SK-N-SH (cell line): ENCODE results near the gene ARHGEF4. TPM values are rescaled to one million over a fixed set of nuclear protein-coding genes. Genes with fewer than 3 reads are reported as not detected.

Experiments used
- CTCF ChIA-PET: fragments of 300-600, 350-600 bp; formaldehyde crosslinking; extraction: SDS; loops from one replicate; lab custom pipeline; 2021; lab: Yijun Ruan, JAX
- POLR2A ChIA-PET: fragments of 350-600 bp; sonication (Branson Sonifier 250); formaldehyde crosslinking; extraction: SDS; loops from one replicate; lab custom pipeline; 2020; ENCODE audit warnings: antibody characterized with exemption, inconsistent platforms; lab: Yijun Ruan, JAX
- DNase-seq: peaks from one replicate; pipeline ENCODE4 v3.0.0; 2012
- H2AFZ ChIP-seq: fragments of 200-600 bp; sonication (generic); 2 replicates; pipeline ENCODE4 v1.8.1; 2016; ENCODE audit warnings: antibody characterized with exemption, mild to moderate bottlenecking, low read depth
- H3F3A ChIP-seq: fragments of 200-600 bp; sonication (generic); replicated peaks from 2 replicates; pipeline ENCODE3; 2016; ENCODE audit warnings: antibody characterized with exemption, mild to moderate bottlenecking; ENCODE audit not compliant: insufficient read depth
- H3K27ac ChIP-seq, 2 experiments: fragments of 200-500 bp in 1 of 2; fragments of 200-600 bp in 1 of 2; sonication (Bioruptor generic) in 1 of 2; sonication (generic), shearing (Covaris generic) in 1 of 2; 2 replicates each; pipeline versions ENCODE4 v1.5.1 to v1.6.1; 2014 to 2016; ENCODE audit warnings: low read depth in 2 of 2, inconsistent platforms in 1 of 2, low read length in 1 of 2, mild to moderate bottlenecking in 1 of 2, mixed read lengths in 1 of 2
- H3K27me3 ChIP-seq: fragments of 200-600 bp; sonication (generic), shearing (Covaris generic); 2 replicates; pipeline ENCODE4 v1.6.1; 2016; ENCODE audit warnings: mixed run types; ENCODE audit not compliant: insufficient read depth
- H3K36me3 ChIP-seq, 2 experiments: fragments of 200-500 bp in 1 of 2; fragments of 200-600 bp in 1 of 2; sonication (Bioruptor generic) in 1 of 2; sonication (generic) in 1 of 2; replicated peaks in 1 of 2; 2 replicates each; pipeline versions ENCODE3 to v1.5.1; 2014 to 2016; ENCODE audit warnings: low read length in 1 of 2, mild to moderate bottlenecking in 1 of 2; ENCODE audit not compliant: insufficient read depth in 2 of 2, control insufficient read depth in 1 of 2
- H3K4me1 ChIP-seq, 2 experiments: fragments of 200-500 bp in 1 of 2; fragments of 200-600 bp in 1 of 2; sonication (Bioruptor generic) in 1 of 2; sonication (generic), shearing (Covaris generic) in 1 of 2; 2 replicates each; pipeline versions ENCODE4 v1.5.1 to v1.6.1; 2014 to 2016; ENCODE audit warnings: low read depth in 1 of 2, low read length in 1 of 2, mixed run types in 1 of 2; ENCODE audit not compliant: insufficient read depth in 2 of 2, control insufficient read depth in 1 of 2
- H3K4me2 ChIP-seq: fragments of 200-600 bp; sonication (generic), shearing (Covaris generic); 2 replicates; pipeline ENCODE4 v1.6.1; 2017; ENCODE audit warnings: mixed run types
- H3K4me3 ChIP-seq, 2 experiments: fragments of 200-500 bp in 1 of 2; fragments of 200-600 bp in 1 of 2; sonication (Bioruptor generic) in 1 of 2; sonication (generic), shearing (Covaris generic) in 1 of 2; 2 replicates each; pipeline versions ENCODE4 v1.5.1 to v1.8.1; 2014 to 2016; ENCODE audit warnings: low read depth in 2 of 2, inconsistent platforms in 1 of 2, low read length in 1 of 2, mild to moderate bottlenecking in 1 of 2, mixed read lengths in 1 of 2, moderate library complexity in 1 of 2
- H3K79me2 ChIP-seq: fragments of 200-600 bp; sonication (generic); 2 replicates; pipeline ENCODE4 v1.8.1; 2017; ENCODE audit warnings: mild to moderate bottlenecking; ENCODE audit not compliant: insufficient read depth
- H3K9ac ChIP-seq: fragments of 200-600 bp; sonication (generic); 2 replicates; pipeline ENCODE4 v1.6.1; 2017; ENCODE audit warnings: mixed run types
- H3K9me2 ChIP-seq: fragments of 200-600 bp; sonication (generic); 2 replicates; pipeline ENCODE4 v1.6.1; 2017; ENCODE audit warnings: mixed run types
- H3K9me3 ChIP-seq: fragments of 200-600 bp; sonication (generic); 2 replicates; pipeline ENCODE4 v1.6.1; 2017; ENCODE audit warnings: mixed run types, mild to moderate bottlenecking, moderate library complexity
- H4K20me1 ChIP-seq: fragments of 200-600 bp; sonication (generic); 2 replicates; pipeline ENCODE4 v1.6.1; 2017; ENCODE audit warnings: mild to moderate bottlenecking, mixed run types; ENCODE audit not compliant: insufficient read depth
- CHD2 ChIP-seq: fragments of 150-350 bp; IDR thresholded peaks from 2 replicates; pipeline ENCODE4 v1.6.1; 2018; ENCODE audit warnings: low read length; ENCODE audit not compliant: partially characterized antibody
- ELF1 ChIP-seq: IDR thresholded peaks from 2 replicates; pipeline ENCODE4 v1.4.0; 2012
- FOXJ3 ChIP-seq: sonication (generic); formaldehyde crosslinking; IDR thresholded peaks from 2 replicates; pipeline ENCODE4 v1.5.1; 2020; ENCODE audit warnings: mild to moderate bottlenecking, missing genetic modification reagents
- FOXM1 ChIP-seq: IDR thresholded peaks from 2 replicates; pipeline ENCODE4 v1.4.0; 2012; ENCODE audit warnings: low read depth, mild to moderate bottlenecking
- GABPA ChIP-seq: IDR thresholded peaks from 2 replicates; pipeline ENCODE4 v1.4.0; 2012; ENCODE audit warnings: low read depth, mild to moderate bottlenecking
- GATA2 ChIP-seq: sonication (generic); formaldehyde crosslinking; IDR thresholded peaks from 2 replicates; pipeline ENCODE4 v1.5.0; 2020; ENCODE audit warnings: mild to moderate bottlenecking, missing genetic modification reagents
- MXI1 ChIP-seq: IDR thresholded peaks from 2 replicates; pipeline ENCODE4 v1.6.1; 2012; ENCODE audit warnings: mild to moderate bottlenecking, low read depth, low read length, improper control_type of control experiment
- NRF1 ChIP-seq: IDR thresholded peaks from 2 replicates; pipeline ENCODE4 v1.6.1; 2012; ENCODE audit warnings: low read depth, mild to moderate bottlenecking, low read length
- POLR2AphosphoS5 ChIP-seq: IDR thresholded peaks from 2 replicates; pipeline ENCODE4 v1.6.1; 2012; ENCODE audit warnings: low read depth, low read length
- RFX5 ChIP-seq: IDR thresholded peaks from 2 replicates; pipeline ENCODE4 v1.6.1; 2012; ENCODE audit warnings: mild to moderate bottlenecking, improper control_type of control experiment, low read length
- SIN3A ChIP-seq: IDR thresholded peaks from 2 replicates; pipeline ENCODE4 v1.6.1; 2012; ENCODE audit warnings: low read depth, mild to moderate bottlenecking, low read length, moderate library complexity, borderline replicate concordance
- SMC3 ChIP-seq: IDR thresholded peaks from 2 replicates; pipeline ENCODE4 v1.6.1; 2012; ENCODE audit warnings: low read depth, low read length, improper control_type of control experiment
- TAF1 ChIP-seq: IDR thresholded peaks from 2 replicates; pipeline ENCODE4 v1.6.1; 2012; ENCODE audit warnings: low read depth, mild to moderate bottlenecking, low read length, moderate library complexity, borderline replicate concordance
- USF1 ChIP-seq: IDR thresholded peaks from 2 replicates; pipeline ENCODE4 v1.4.0; 2012; ENCODE audit warnings: low read depth, borderline replicate concordance
- USF2 ChIP-seq: fragments of 150-350 bp; IDR thresholded peaks from 2 replicates; pipeline ENCODE4 v1.6.1; 2017; ENCODE audit warnings: antibody characterized with exemption, low read length, low read depth, borderline replicate concordance
- YY1 ChIP-seq: IDR thresholded peaks from 2 replicates; pipeline ENCODE4 v1.4.0; 2012; ENCODE audit warnings: low read depth, mild to moderate bottlenecking
- WGBS: methylation state at CpG from one replicate; pipeline ENCODE4 v1.1.6; 2017; ENCODE audit warnings: low lambda C conversion rate; 5-methylcytosine and 5-hydroxymethylcytosine counted together
- polyA plus RNA-seq, 3 experiments: library from polyadenylated mRNA; depleted of rRNA; stranded (reverse); fragments of >200 nt; gene quantifications; 2 replicates each; pipeline ENCODE4 v1.2.3, GENCODE V29; 2012
- TF ChIP-seq, protein P1 (sequence below): IDR thresholded peaks from 2 replicates; pipeline ENCODE4 v1.4.0; 2012; ENCODE audit warnings: low read depth, borderline replicate concordance
- TF ChIP-seq, protein P2 (sequence below): fragments of 200-600 bp; sonication (generic); IDR thresholded peaks from 2 replicates; pipeline ENCODE4 v1.6.1; 2017; ENCODE audit warnings: antibody characterized with exemption, mild to moderate bottlenecking, moderate library complexity
- TF ChIP-seq, protein P3 (sequence below): IDR thresholded peaks from 2 replicates; pipeline ENCODE4 v1.6.1; 2012; ENCODE audit warnings: mild to moderate bottlenecking, low read depth, low read length, moderate library complexity

The ARHGEF4 gene
- polyA plus RNA-seq, 1 of the 3 experiments (the other 2 are of a cell fraction): 2.3 TPM

- no peaks in the 10 kb centered on the region for H3K36me3 ChIP-seq
- no CpG with 5 or more reads among the region's 11 CpGs for WGBS
- H3K9me3 ChIP-seq: no peaks in the 10 kb centered on the region
- POLR2A ChIA-PET: no interaction called here
- no peak overlapping the region for H3K4me2 ChIP-seq
- no peaks in the 10 kb centered on the region; a peak in 1 of 4 replicates for H3K4me1 ChIP-seq
- H3F3A ChIP-seq: peaks cover 5% of the 10 kb centered on the region
- H3K27me3 ChIP-seq: no peaks in the 10 kb centered on the region; the same call in 1 of the 2 replicates
- no peak overlapping the region for H2AFZ ChIP-seq
- no peak overlapping the region for H3K9ac ChIP-seq
- no peaks in the 10 kb centered on the region for H3K9me2 ChIP-seq
- TF ChIP-seq RFX5 (no peak), CHD2 (no peak), YY1 (no peak), TAF1 (no peak), FOXM1 (no peak), SIN3A (no peak), USF1 (no peak), SMC3 (no peak), ELF1 (no peak), POLR2AphosphoS5 (no peak), GATA2 (CRISPR knock-in tag) (no peak), MXI1 (no peak), NRF1 (no peak), FOXJ3 (no peak), GABPA (no peak), USF2 (no peak)
- TF ChIP-seq, protein P1, sequence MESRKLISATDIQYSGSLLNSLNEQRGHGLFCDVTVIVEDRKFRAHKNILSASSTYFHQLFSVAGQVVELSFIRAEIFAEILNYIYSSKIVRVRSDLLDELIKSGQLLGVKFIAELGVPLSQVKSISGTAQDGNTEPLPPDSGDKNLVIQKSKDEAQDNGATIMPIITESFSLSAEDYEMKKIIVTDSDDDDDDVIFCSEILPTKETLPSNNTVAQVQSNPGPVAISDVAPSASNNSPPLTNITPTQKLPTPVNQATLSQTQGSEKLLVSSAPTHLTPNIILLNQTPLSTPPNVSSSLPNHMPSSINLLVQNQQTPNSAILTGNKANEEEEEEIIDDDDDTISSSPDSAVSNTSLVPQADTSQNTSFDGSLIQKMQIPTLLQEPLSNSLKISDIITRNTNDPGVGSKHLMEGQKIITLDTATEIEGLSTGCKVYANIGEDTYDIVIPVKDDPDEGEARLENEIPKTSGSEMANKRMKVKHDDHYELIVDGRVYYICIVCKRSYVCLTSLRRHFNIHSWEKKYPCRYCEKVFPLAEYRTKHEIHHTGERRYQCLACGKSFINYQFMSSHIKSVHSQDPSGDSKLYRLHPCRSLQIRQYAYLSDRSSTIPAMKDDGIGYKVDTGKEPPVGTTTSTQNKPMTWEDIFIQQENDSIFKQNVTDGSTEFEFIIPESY: no peak
- TF ChIP-seq, protein P2, sequence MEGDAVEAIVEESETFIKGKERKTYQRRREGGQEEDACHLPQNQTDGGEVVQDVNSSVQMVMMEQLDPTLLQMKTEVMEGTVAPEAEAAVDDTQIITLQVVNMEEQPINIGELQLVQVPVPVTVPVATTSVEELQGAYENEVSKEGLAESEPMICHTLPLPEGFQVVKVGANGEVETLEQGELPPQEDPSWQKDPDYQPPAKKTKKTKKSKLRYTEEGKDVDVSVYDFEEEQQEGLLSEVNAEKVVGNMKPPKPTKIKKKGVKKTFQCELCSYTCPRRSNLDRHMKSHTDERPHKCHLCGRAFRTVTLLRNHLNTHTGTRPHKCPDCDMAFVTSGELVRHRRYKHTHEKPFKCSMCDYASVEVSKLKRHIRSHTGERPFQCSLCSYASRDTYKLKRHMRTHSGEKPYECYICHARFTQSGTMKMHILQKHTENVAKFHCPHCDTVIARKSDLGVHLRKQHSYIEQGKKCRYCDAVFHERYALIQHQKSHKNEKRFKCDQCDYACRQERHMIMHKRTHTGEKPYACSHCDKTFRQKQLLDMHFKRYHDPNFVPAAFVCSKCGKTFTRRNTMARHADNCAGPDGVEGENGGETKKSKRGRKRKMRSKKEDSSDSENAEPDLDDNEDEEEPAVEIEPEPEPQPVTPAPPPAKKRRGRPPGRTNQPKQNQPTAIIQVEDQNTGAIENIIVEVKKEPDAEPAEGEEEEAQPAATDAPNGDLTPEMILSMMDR: no peak
- TF ChIP-seq, protein P3, sequence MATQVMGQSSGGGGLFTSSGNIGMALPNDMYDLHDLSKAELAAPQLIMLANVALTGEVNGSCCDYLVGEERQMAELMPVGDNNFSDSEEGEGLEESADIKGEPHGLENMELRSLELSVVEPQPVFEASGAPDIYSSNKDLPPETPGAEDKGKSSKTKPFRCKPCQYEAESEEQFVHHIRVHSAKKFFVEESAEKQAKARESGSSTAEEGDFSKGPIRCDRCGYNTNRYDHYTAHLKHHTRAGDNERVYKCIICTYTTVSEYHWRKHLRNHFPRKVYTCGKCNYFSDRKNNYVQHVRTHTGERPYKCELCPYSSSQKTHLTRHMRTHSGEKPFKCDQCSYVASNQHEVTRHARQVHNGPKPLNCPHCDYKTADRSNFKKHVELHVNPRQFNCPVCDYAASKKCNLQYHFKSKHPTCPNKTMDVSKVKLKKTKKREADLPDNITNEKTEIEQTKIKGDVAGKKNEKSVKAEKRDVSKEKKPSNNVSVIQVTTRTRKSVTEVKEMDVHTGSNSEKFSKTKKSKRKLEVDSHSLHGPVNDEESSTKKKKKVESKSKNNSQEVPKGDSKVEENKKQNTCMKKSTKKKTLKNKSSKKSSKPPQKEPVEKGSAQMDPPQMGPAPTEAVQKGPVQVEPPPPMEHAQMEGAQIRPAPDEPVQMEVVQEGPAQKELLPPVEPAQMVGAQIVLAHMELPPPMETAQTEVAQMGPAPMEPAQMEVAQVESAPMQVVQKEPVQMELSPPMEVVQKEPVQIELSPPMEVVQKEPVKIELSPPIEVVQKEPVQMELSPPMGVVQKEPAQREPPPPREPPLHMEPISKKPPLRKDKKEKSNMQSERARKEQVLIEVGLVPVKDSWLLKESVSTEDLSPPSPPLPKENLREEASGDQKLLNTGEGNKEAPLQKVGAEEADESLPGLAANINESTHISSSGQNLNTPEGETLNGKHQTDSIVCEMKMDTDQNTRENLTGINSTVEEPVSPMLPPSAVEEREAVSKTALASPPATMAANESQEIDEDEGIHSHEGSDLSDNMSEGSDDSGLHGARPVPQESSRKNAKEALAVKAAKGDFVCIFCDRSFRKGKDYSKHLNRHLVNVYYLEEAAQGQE: no peak
- no peaks in the 10 kb centered on the region for H4K20me1 ChIP-seq
- H3K27ac ChIP-seq: no peak overlapping the region
- H3K4me3 ChIP-seq: no peak overlapping the region
- no peaks in the 10 kb centered on the region for H3K79me2 ChIP-seq
- CTCF ChIA-PET: no interaction called here
- no peak for DNase-seq
These were observed 179.1 kb downstream of the ARHGEF4 start for GRCh38 chr2:131015764-131016163.
